Coronary artery (tissue), 2 donors: ENCODE results near the gene RFC1.
"Not testable (repeated sequence)": the region's sequence is repeated elsewhere in the genome, so short reads cannot be mapped to it uniquely, and the experiment has no call there.

ENCODE experiments used
- DNase-seq: peaks from one replicate; pipeline ENCODE4 v3.0.0-alpha.2; 2017; ENCODE audit warnings: low spot score
- H3K27ac ChIP-seq, 2 donors: fragments of 200-600 bp; sonication (generic); one replicate each; pipeline ENCODE4 v1.5.1; 2016 to 2019
- H3K4me3 ChIP-seq: fragments of 200-600 bp; sonication (generic); 2 replicates; pipeline ENCODE4 v1.5.1; 2016; ENCODE audit warnings: mild to moderate bottlenecking, moderate library complexity
- TF ChIP-seq, protein P1 (sequence below): fragments of 200-600 bp; sonication (generic); IDR thresholded peaks from one replicate; pipeline ENCODE4 v1.5.1; 2019; ENCODE audit warnings: antibody characterized with exemption

Gene RFC1

DNA sequence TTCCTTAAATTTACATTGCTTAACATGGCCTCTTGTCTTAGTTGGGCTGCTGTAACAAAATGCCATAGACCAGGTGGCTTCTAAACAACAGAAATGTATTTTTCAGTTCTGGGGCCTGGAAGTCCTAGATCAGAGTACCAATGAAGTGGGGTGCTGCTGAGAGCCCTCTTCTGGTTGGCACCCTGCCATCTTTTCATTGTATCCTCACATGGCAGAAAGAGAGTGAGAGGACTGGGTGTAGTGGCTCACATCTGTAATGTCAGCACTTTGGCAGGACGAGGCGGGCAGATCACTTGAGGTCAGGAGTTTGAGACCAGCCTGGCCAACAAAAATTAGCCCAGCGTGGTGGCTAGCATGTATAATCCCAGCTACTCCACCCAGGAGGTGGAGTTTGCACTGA, 28.5 kb upstream of the RFC1 start:
- H3K4me3 ChIP-seq: no peak overlapping the region
- no peak overlapping the region for H3K27ac ChIP-seq
- TF ChIP-seq, protein P1, sequence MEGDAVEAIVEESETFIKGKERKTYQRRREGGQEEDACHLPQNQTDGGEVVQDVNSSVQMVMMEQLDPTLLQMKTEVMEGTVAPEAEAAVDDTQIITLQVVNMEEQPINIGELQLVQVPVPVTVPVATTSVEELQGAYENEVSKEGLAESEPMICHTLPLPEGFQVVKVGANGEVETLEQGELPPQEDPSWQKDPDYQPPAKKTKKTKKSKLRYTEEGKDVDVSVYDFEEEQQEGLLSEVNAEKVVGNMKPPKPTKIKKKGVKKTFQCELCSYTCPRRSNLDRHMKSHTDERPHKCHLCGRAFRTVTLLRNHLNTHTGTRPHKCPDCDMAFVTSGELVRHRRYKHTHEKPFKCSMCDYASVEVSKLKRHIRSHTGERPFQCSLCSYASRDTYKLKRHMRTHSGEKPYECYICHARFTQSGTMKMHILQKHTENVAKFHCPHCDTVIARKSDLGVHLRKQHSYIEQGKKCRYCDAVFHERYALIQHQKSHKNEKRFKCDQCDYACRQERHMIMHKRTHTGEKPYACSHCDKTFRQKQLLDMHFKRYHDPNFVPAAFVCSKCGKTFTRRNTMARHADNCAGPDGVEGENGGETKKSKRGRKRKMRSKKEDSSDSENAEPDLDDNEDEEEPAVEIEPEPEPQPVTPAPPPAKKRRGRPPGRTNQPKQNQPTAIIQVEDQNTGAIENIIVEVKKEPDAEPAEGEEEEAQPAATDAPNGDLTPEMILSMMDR: no peak
- no peak for DNase-seq

DNA sequence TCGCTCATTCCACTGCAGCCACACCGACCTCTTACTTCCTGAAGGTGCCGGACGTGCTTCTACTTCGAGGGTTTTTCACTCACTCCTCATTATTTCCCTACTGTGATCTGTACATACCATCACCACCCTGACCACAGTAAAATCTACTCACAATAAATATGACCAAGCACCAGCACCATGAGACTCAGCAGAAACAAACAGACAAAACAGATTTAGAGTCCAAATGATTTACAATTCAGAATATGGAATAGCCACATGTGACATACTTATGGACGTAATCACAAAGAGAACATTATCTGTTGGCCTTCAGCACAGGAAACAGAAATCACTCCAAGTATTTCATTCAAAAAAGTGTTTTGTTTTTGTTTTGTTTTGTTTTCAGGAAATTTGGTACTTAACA, 24.4 kb upstream of the RFC1 start:
- DNase-seq: no peak
- TF ChIP-seq, protein P1: no peak
- H3K4me3 ChIP-seq: no peak overlapping the region
- H3K27ac ChIP-seq: no peak overlapping the region

DNA sequence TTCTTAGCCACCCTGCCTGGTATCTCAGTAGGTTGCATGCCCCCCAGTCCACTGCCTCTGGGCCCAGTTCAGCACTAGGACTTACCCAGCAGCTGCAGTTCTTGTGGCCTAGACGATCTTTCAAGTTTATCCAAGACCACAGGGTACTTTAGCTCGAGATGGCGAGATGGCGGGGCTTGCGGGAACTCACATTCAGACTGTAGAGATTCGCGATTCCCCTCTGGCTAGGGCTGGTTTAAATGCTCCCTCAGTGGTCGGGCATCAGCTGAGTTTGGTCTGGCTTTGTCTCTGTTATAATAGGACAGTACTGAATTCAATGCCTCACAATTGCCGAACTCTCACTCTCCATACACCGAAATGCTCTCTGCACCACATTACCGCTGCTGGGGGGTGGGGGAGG, 18.4 kb upstream of the RFC1 start:
- DNase-seq: no peak
- TF ChIP-seq, protein P1: no peak
- H3K4me3 ChIP-seq: no peak overlapping the region

DNA sequence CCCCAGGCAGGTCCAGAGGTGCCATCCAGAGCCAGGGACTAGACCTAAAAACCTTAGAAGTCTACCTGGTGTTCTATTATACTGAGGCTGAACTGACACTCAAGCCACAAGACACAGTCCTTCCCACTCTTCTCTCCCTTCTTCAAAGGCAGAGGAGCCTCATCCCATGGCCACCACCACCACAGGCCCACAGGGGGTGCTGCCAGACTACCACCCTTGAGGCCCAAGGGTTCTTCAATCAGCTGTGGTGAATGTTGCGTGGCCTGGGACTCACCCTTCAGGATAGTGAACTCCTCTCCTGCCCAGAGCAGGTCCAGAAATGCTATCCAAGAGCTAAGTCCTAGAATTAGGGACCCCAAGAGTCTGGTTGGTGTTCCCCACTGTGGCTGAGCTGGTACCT, 17.5 kb upstream of the RFC1 start:
- Histone ChIP-seq H3K27ac (no peak overlapping the region), H3K4me3 (no peak overlapping the region)
- TF ChIP-seq, protein P1: no peak
- no peak for DNase-seq

More for the DNA sequence above, 18.4 kb upstream of the RFC1 start:
- no peak overlapping the region for H3K27ac ChIP-seq

DNA sequence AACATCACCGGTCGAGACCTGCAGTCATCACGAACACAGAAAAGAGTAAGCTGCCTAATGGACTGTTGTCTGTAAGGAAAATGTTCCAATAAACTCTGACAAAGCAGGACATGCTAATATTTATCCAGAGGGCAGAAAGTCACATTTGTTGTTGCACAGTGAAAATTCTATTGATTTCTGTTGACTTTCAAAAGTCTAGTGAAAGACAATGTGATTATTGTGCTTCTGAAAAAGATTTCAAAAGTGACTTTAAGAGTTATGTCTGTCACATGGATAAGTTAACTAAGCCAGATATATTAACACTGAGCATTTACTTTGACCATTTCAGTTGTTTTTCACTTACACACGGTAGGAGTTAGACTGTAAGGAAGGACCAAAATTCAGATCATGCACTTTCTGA, 9.3 kb upstream of the RFC1 start:
- Histone ChIP-seq H3K27ac (no peak overlapping the region), H3K4me3 (no peak overlapping the region)
- DNase-seq: no peak
- TF ChIP-seq, protein P1: no peak

DNA sequence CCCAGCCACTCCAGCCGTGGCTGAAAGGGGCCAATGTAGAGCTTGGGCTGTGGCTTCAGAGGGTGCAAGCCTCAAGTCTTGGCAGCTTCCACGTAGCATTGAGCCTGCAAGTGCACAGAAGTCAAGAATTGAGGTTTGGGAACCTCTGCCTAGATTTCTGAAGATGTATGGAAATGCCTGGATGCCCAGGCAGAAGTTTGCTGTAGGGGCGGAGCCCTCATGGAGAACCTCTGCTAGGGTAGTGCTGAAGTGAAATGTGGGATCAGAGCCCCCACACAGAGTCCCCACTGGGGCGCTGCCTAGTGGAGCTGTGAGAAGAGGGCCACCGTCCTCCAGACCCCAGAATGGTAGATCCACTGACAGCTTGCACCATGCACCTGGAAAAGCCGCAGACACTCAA, 5.0 kb upstream of the RFC1 start:
- H3K27ac ChIP-seq, DNase-seq, H3K4me3 ChIP-seq: not testable (repeated sequence)

DNA sequence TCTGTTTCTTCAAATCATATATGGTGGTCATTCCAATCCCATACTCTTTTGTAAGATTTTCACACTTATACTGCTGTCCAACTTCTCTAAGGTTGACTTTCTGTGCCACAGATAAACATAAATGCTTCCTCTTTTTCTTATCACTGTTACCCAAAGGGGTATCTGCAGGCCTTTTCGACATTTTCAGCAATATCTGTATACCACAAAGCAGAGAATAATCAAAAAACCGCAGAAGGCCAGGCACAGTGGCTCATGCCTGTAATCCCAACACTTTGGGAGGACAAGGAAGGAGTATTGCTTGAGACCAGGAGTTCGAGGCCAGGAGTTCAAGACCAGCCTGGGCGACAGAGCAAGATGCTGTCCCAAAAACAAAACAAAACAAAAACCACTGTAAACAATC, 3.1 kb upstream of the RFC1 start:
- TF ChIP-seq, protein P1: no peak
- H3K4me3 ChIP-seq: no peak overlapping the region
- DNase-seq: no peak
- no peak overlapping the region for H3K27ac ChIP-seq

DNA sequence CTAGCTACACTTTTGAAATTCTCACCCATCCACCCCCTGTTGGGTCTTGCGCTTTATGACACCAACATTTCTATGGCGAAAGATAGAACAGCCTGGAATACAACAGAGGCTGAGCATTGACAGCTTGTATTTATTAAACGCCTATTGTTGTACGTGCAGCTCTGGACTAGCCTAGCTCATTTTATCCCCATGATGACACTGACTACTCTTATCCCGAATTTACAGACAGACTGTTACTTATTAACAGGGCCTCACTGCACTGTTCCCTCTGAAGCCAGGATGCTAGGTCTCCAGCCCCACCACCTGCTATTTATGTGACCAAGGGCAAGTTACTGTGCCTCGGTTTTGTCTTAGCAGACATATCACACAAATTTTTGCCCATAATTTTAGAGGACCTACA, 1.0 kb upstream of the RFC1 start:
- Histone ChIP-seq H3K4me3 (no peak overlapping the region), H3K27ac (no peak overlapping the region)
- no peak for DNase-seq
- TF ChIP-seq, protein P1: no peak
